ENCODE data around the gene CDH4. TPM values are rescaled to one million over a fixed set of nuclear protein-coding genes. Genes with fewer than 3 reads are reported as not detected.

Gene CDH4
- total RNA-seq, 2 experiments from 2014 or later, result not detected

GRCh38 chr20:61868006-61868405 is 615.9 kb downstream of the CDH4 start:
- Histone ChIP-seq H3K27ac (ENCODE audit: low read depth, low read length, poor library complexity, severe bottlenecking) (no peak overlapping the region), H3K4me1 (ENCODE audit: insufficient read depth, low read length, poor library complexity, severe bottlenecking) (no peaks in the 10 kb centered on the region), H3K36me3 (ENCODE audit: insufficient read depth, low read length) (no peaks in the 10 kb centered on the region), H2AFZ (ENCODE audit: low read length) (no peak overlapping the region), H3K9me3 (ENCODE audit: low read length) (no peaks in the 10 kb centered on the region), H3K9me2 (ENCODE audit: insufficient read depth, low read length) (no peaks in the 10 kb centered on the region), H3K4me2 (ENCODE audit: low read length) (no peak overlapping the region), H4K20me1 (ENCODE audit: insufficient read depth, low read length) (no peaks in the 10 kb centered on the region), H3K79me2 (ENCODE audit: insufficient read depth, low read depth, low read length) (no peaks in the 10 kb centered on the region), H3K4me3 (ENCODE audit: low read depth, low read length, poor library complexity, severe bottlenecking) (no peak overlapping the region)
- CTCF ChIA-PET (ENCODE audit: unreplicated experiment), result no interaction called here
- POLR2A ChIA-PET, result no interaction called here
- BruUV-seq (replicated peaks), result no TSS peak
- no peak for DNase-seq (ENCODE audit: low spot score)
- intact Hi-C loops (cut with micrococcal nuclease; ENCODE audit: unreplicated experiment), result no loop called here
- no peak for TF ChIP-seq EZH2phosphoT487 (IDR thresholded peaks at IDR 0.05; ENCODE audit: borderline replicate concordance, low read depth, low read length)
- no peak for TF ChIP-seq CTCF (conservative IDR thresholded peaks at IDR 0.05; ENCODE audit: low read length)

- Histone ChIP-seq H3K4me1 (ENCODE audit: insufficient read depth, low read length, poor library complexity, severe bottlenecking) (no peaks in the 10 kb centered on the region), H3K36me3 (ENCODE audit: insufficient read depth, low read length) (no peaks in the 10 kb centered on the region), H3K9me3 (ENCODE audit: low read length) (no peaks in the 10 kb centered on the region), H2AFZ (ENCODE audit: low read length) (no peak overlapping the region), H3K4me3 (ENCODE audit: low read depth, low read length, poor library complexity, severe bottlenecking) (no peak overlapping the region), H3K9me2 (ENCODE audit: insufficient read depth, low read length) (no peaks in the 10 kb centered on the region), H3K79me2 (ENCODE audit: insufficient read depth, low read depth, low read length) (no peaks in the 10 kb centered on the region), H3K4me2 (ENCODE audit: low read length) (no peak overlapping the region), H3K27ac (ENCODE audit: low read depth, low read length, poor library complexity, severe bottlenecking) (no peak overlapping the region), H4K20me1 (ENCODE audit: insufficient read depth, low read length) (no peaks in the 10 kb centered on the region)
- CTCF ChIA-PET (ENCODE audit: unreplicated experiment), result no interaction called here
- no peak for TF ChIP-seq EZH2phosphoT487 (IDR thresholded peaks at IDR 0.05; ENCODE audit: borderline replicate concordance, low read depth, low read length)
- no peak for TF ChIP-seq CTCF (conservative IDR thresholded peaks at IDR 0.05; ENCODE audit: low read length)
- intact Hi-C loops (cut with micrococcal nuclease; ENCODE audit: unreplicated experiment), result no loop called here
- no peak for DNase-seq (ENCODE audit: low spot score)
- no TSS peak for BruUV-seq (replicated peaks)
- POLR2A ChIA-PET, result interaction anchor here (0.6 kb wide), 1 partner anchor 597 kb away, joined by 3 read pairs; no protein-coding TSS in a partner anchor
Observed at GRCh38 chr20:61868466-61869090, 616.5 kb downstream of the CDH4 start.

GRCh38 chr20:61869750-61870507 is 617.9 kb downstream of the CDH4 start:
- Histone ChIP-seq H3K9me2 (ENCODE audit: insufficient read depth, low read length) (no peaks in the 10 kb centered on the region), H4K20me1 (ENCODE audit: insufficient read depth, low read length) (no peaks in the 10 kb centered on the region), H2AFZ (ENCODE audit: low read length) (no peak overlapping the region), H3K4me1 (ENCODE audit: insufficient read depth, low read length, poor library complexity, severe bottlenecking) (no peaks in the 10 kb centered on the region), H3K4me2 (ENCODE audit: low read length) (no peak overlapping the region), H3K79me2 (ENCODE audit: insufficient read depth, low read depth, low read length) (no peaks in the 10 kb centered on the region), H3K27ac (ENCODE audit: low read depth, low read length, poor library complexity, severe bottlenecking) (no peak overlapping the region), H3K4me3 (ENCODE audit: low read depth, low read length, poor library complexity, severe bottlenecking) (no peak overlapping the region), H3K9me3 (ENCODE audit: low read length) (no peaks in the 10 kb centered on the region), H3K36me3 (ENCODE audit: insufficient read depth, low read length) (no peaks in the 10 kb centered on the region)
- TF ChIP-seq CTCF (conservative IDR thresholded peaks at IDR 0.05; ENCODE audit: low read length) (no peak), EZH2phosphoT487 (IDR thresholded peaks at IDR 0.05; ENCODE audit: borderline replicate concordance, low read depth, low read length) (no peak)
- POLR2A ChIA-PET, result no interaction called here
- intact Hi-C loops (cut with micrococcal nuclease; ENCODE audit: unreplicated experiment), result no loop called here
- DNase-seq (ENCODE audit: low spot score), result no peak
- CTCF ChIA-PET (ENCODE audit: unreplicated experiment), result no interaction called here
- no TSS peak for BruUV-seq (replicated peaks)

Data from OCI-LY7 (cell line).